Trophoblast cell (in vitro differentiated cells and primary cell): Measurements from ENCODE around the gene GRIN2A.

Experiments used
- DNase-seq, 2 donors: peaks; one replicate each; pipeline ENCODE4 v3.0.0-alpha.2; 2016
- H2AFZ ChIP-seq: 2 replicates; pipeline ENCODE4 v1.6.1; 2013; ENCODE audit warnings: low read length, moderate library complexity, mild to moderate bottlenecking; ENCODE audit not compliant: insufficient read depth, poor library complexity
- H2AK5ac ChIP-seq: 2 replicates; pipeline ENCODE4 v1.6.1; 2013; ENCODE audit warnings: mild to moderate bottlenecking, low read length
- H2BK120ac ChIP-seq: 2 replicates; pipeline ENCODE4 v1.6.1; 2013; ENCODE audit warnings: low read length, mild to moderate bottlenecking, moderate library complexity; ENCODE audit not compliant: insufficient read depth, poor library complexity
- H2BK12ac ChIP-seq: 2 replicates; pipeline ENCODE4 v1.6.1; 2013; ENCODE audit warnings: mild to moderate bottlenecking, low read length, moderate library complexity
- H2BK5ac ChIP-seq: 2 replicates; pipeline ENCODE4 v1.6.1; 2013; ENCODE audit warnings: low read length, low read depth, moderate library complexity, mild to moderate bottlenecking; ENCODE audit not compliant: poor library complexity
- H3K14ac ChIP-seq: 2 replicates; pipeline ENCODE4 v1.6.1; 2013; ENCODE audit warnings: mild to moderate bottlenecking, low read length
- H3K18ac ChIP-seq: 2 replicates; pipeline ENCODE4 v1.6.1; 2013; ENCODE audit warnings: mild to moderate bottlenecking, low read length
- H3K23ac ChIP-seq: 2 replicates; pipeline ENCODE4 v1.6.1; 2013; ENCODE audit warnings: low read length
- H3K27ac ChIP-seq: 2 replicates; pipeline ENCODE4 v1.5.1; 2013; ENCODE audit warnings: low read depth, mild to moderate bottlenecking, inconsistent platforms, low read length, moderate library complexity
- H3K27me3 ChIP-seq: 2 replicates; pipeline ENCODE4 v1.6.1; 2013; ENCODE audit warnings: inconsistent platforms, mild to moderate bottlenecking, low read length, moderate library complexity; ENCODE audit not compliant: insufficient read depth
- H3K36me3 ChIP-seq, 2 experiments: 1 replicate in 1 of 2; 2 replicates in 1 of 2; pipeline ENCODE4 v1.6.1; 2013; ENCODE audit warnings: low read length in 2 of 2, mild to moderate bottlenecking in 2 of 2, moderate library complexity in 1 of 2; ENCODE audit not compliant: insufficient read depth in 2 of 2, control insufficient read depth in 1 of 2
- H3K4ac ChIP-seq: 2 replicates; pipeline ENCODE4 v1.6.1; 2013; ENCODE audit warnings: low read depth, mild to moderate bottlenecking, low read length, moderate library complexity
- H3K4me1 ChIP-seq, 2 experiments: 1 replicate in 1 of 2; 2 replicates in 1 of 2; pipeline ENCODE4 v1.6.1; 2013; ENCODE audit warnings: low read length in 2 of 2, mild to moderate bottlenecking in 2 of 2, moderate library complexity in 1 of 2; ENCODE audit not compliant: insufficient read depth in 2 of 2, control insufficient read depth in 1 of 2
- H3K4me2 ChIP-seq: 2 replicates; pipeline ENCODE4 v1.6.1; 2013; ENCODE audit warnings: inconsistent platforms, mild to moderate bottlenecking, low read length, moderate library complexity
- H3K4me3 ChIP-seq: 2 replicates; pipeline ENCODE4 v1.5.1; 2013; ENCODE audit warnings: mild to moderate bottlenecking, low read depth, low read length, inconsistent platforms
- H3K79me1 ChIP-seq: one replicate; pipeline ENCODE4 v1.6.1; 2013; ENCODE audit warnings: low read length
- H3K79me2 ChIP-seq: 2 replicates; pipeline ENCODE4 v1.6.1; 2013; ENCODE audit warnings: low read length, mild to moderate bottlenecking; ENCODE audit not compliant: control insufficient read depth, insufficient read depth, poor library complexity
- H3K9ac ChIP-seq: 2 replicates; pipeline ENCODE4 v1.6.1; 2013; ENCODE audit warnings: mild to moderate bottlenecking, low read length
- H3K9me3 ChIP-seq: 2 replicates; pipeline ENCODE4 v1.6.1; 2013; ENCODE audit warnings: low read depth, mild to moderate bottlenecking, control low read depth, inconsistent platforms, low read length; ENCODE audit not compliant: insufficient read depth
- H4K12ac ChIP-seq: 2 replicates; pipeline ENCODE4 v1.6.1; 2013; ENCODE audit warnings: low read depth, mild to moderate bottlenecking, low read length, moderate library complexity
- H4K8ac ChIP-seq: 2 replicates; pipeline ENCODE4 v1.6.1; 2013; ENCODE audit warnings: low read depth, mild to moderate bottlenecking, low read length, moderate library complexity
- H4K91ac ChIP-seq: one replicate; pipeline ENCODE4 v1.6.1; 2013; ENCODE audit warnings: low read depth, mild to moderate bottlenecking, low read length, moderate library complexity
- WGBS: extraction: QIAGEN DNeasy Blood & Tissue Kit; methylation state at CpG from one replicate; pipeline ENCODE4 v1.1.7; 2013; ENCODE audit warnings: missing lambda C conversion rate; ENCODE audit not compliant: insufficient read length, insufficient coverage; ENCODE audit errors: extremely low coverage; 5-methylcytosine and 5-hydroxymethylcytosine counted together

Gene GRIN2A

DNA sequence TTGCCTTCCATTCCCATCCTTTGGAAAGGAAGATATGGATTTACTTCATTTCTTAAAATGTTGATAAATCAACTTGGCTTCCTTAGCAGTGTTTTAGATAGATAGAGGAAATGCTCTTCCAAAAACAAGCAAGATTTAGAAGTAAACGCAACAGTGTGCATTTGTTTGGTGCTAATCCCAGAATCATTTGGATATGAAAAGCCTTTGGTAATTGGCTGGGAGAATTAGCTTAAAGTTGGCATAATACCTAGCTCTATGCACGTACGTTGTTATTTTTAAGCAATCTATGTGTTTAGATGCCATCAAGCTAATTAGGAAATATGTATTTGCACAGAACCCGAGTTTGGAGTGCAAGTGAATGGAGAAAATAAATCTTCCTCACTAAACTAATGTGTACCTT is 415.3 kb downstream of the GRIN2A start:
- Histone ChIP-seq H3K4me2 (no peak overlapping the region), H3K23ac (no peak overlapping the region), H4K8ac (no peak overlapping the region), H3K4me1 (no peaks in the 10 kb centered on the region), H2BK120ac (no peak overlapping the region), H3K79me2 (no peaks in the 10 kb centered on the region), H2AFZ (no peak overlapping the region), H2BK5ac (no peak overlapping the region), H2AK5ac (no peak overlapping the region), H3K4ac (no peak overlapping the region), H3K27me3 (no peaks in the 10 kb centered on the region), H3K14ac (no peak overlapping the region), H3K18ac (no peak overlapping the region), H4K91ac (no peak overlapping the region), H3K27ac (no peak overlapping the region), H4K12ac (no peak overlapping the region), H3K79me1 (no peaks in the 10 kb centered on the region), H3K36me3 (no peaks in the 10 kb centered on the region), H2BK12ac (no peak overlapping the region), H3K9ac (no peak overlapping the region), H3K9me3 (no peaks in the 10 kb centered on the region), H3K4me3 (no peak overlapping the region)
- WGBS: no CpG with 5 or more reads among the region's 4 CpGs
- no peak for DNase-seq

- H2AK5ac ChIP-seq: no peak overlapping the region
- no peak overlapping the region for H2BK12ac ChIP-seq
- no peak overlapping the region for H4K91ac ChIP-seq
- WGBS: no CpG with 5 or more reads among the region's 11 CpGs
- no peak for DNase-seq
- H4K12ac ChIP-seq: no peak overlapping the region
- H3K4me2 ChIP-seq: no peak overlapping the region
- no peaks in the 10 kb centered on the region for H3K9me3 ChIP-seq
- no peak overlapping the region for H3K18ac ChIP-seq
- no peak overlapping the region for H2AFZ ChIP-seq
- H3K36me3 ChIP-seq: no peaks in the 10 kb centered on the region
- H3K4ac ChIP-seq: no peak overlapping the region
- H4K8ac ChIP-seq: no peak overlapping the region
- no peaks in the 10 kb centered on the region for H3K79me2 ChIP-seq
- no peak overlapping the region for H3K4me3 ChIP-seq
- H3K9ac ChIP-seq: no peak overlapping the region
- no peak overlapping the region for H2BK5ac ChIP-seq
- H3K27me3 ChIP-seq: no peaks in the 10 kb centered on the region
- H3K27ac ChIP-seq: no peak overlapping the region
- no peak overlapping the region for H3K23ac ChIP-seq
- H3K4me1 ChIP-seq: no peaks in the 10 kb centered on the region
- H3K79me1 ChIP-seq: no peaks in the 10 kb centered on the region
- no peak overlapping the region for H3K14ac ChIP-seq
- no peak overlapping the region for H2BK120ac ChIP-seq
Observed at GRCh38 chr16:9763505-9763904, 418.7 kb downstream of the GRIN2A start.

DNA sequence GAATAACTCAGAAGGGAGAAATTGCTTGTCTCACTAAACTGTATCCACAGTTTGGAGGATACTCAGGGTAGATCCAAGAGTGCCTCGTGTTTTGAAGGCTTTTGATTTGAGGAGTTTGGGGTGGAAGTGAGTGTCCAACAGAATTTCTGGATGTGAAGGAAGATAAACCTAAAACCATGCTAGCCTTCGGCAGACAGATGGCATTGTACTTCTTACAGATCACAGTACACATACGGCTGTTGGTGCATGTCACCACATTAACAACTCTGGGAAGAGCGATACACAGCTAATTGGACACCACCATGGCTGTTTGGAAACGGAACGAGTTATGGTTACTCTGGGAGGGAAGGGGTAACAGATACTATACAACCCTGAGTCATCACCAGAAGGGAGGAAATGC is 420.4 kb downstream of the GRIN2A start:
- no peak overlapping the region for H2AK5ac ChIP-seq
- no peak overlapping the region for H4K12ac ChIP-seq
- H3K9ac ChIP-seq: no peak overlapping the region
- no peaks in the 10 kb centered on the region for H3K79me1 ChIP-seq
- H3K27me3 ChIP-seq: no peaks in the 10 kb centered on the region
- no peak overlapping the region for H2BK12ac ChIP-seq
- H3K18ac ChIP-seq: no peak overlapping the region
- no peak overlapping the region for H2AFZ ChIP-seq
- H4K91ac ChIP-seq: no peak overlapping the region
- H3K23ac ChIP-seq: no peak overlapping the region
- H3K4ac ChIP-seq: no peak overlapping the region
- no CpG with 5 or more reads among the region's 6 CpGs for WGBS
- H3K4me2 ChIP-seq: no peak overlapping the region
- H3K27ac ChIP-seq: no peak overlapping the region
- DNase-seq: no peak
- H3K4me1 ChIP-seq: no peaks in the 10 kb centered on the region
- H3K36me3 ChIP-seq: no peaks in the 10 kb centered on the region
- H3K4me3 ChIP-seq: no peak overlapping the region
- no peak overlapping the region for H2BK5ac ChIP-seq
- no peak overlapping the region for H2BK120ac ChIP-seq
- H3K79me2 ChIP-seq: no peaks in the 10 kb centered on the region
- H4K8ac ChIP-seq: no peak overlapping the region
- H3K9me3 ChIP-seq: no peaks in the 10 kb centered on the region
- no peak overlapping the region for H3K14ac ChIP-seq

- no peaks in the 10 kb centered on the region for H3K79me1 ChIP-seq
- H2BK12ac ChIP-seq: no peak overlapping the region
- no peak overlapping the region for H3K4me2 ChIP-seq
- H3K27ac ChIP-seq: no peak overlapping the region
- H3K4ac ChIP-seq: no peak overlapping the region
- H3K27me3 ChIP-seq: no peaks in the 10 kb centered on the region
- no peak overlapping the region for H4K12ac ChIP-seq
- no peak overlapping the region for H4K91ac ChIP-seq
- H4K8ac ChIP-seq: no peak overlapping the region
- no peak overlapping the region for H2BK5ac ChIP-seq
- no peak overlapping the region for H2AK5ac ChIP-seq
- no peak for DNase-seq
- H3K18ac ChIP-seq: no peak overlapping the region
- WGBS: no CpG with 5 or more reads among the region's 4 CpGs
- H3K4me3 ChIP-seq: no peak overlapping the region
- H3K9ac ChIP-seq: no peak overlapping the region
- H2AFZ ChIP-seq: no peak overlapping the region
- no peaks in the 10 kb centered on the region for H3K36me3 ChIP-seq
- H3K79me2 ChIP-seq: no peaks in the 10 kb centered on the region
- peaks cover 0 to 2% of the 10 kb centered on the region in 2 experiments for H3K4me1 ChIP-seq
- no peaks in the 10 kb centered on the region for H3K9me3 ChIP-seq
- no peak overlapping the region for H2BK120ac ChIP-seq
- H3K23ac ChIP-seq: no peak overlapping the region
- H3K14ac ChIP-seq: no peak overlapping the region
Observed at GRCh38 chr16:9757687-9758086, 424.5 kb downstream of the GRIN2A start.
